ENCODE measurements around the gene EIF2AK3.

DNA sequence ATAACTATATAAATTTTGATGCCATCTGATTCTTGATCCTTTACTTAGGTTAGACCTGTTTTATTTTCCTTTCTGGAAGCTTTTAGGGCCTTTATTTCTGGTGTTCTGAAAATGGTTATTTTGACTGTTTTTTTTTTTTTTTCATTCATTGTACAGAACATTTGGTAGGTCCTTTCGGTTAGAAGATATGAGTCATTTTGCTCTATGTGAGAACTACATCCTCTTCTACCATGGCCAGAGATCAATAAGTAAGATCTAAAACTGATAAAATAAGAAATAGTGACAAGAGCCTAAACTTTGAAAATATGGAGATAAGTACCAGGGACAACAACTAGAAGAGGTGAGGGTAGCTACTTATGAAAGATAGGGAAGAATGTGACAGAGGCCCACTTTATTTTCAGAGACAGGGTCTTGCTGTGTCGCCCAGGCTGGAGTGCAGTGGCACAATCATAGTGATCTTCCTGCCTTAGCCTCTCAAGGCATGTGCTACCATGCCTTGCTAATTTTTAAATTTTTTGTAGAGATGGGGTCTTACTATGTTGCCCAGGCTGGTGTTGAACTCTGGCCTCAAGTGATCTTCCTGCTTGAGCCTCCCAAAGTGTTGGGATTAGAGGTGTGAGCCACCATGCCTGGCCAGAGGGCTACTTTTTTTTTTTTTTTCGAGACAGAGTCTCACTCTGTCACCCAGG is 66.5 kb downstream of the EIF2AK3 start:
- no peak for TF ChIP-seq CTCF (IDR thresholded peaks at IDR 0.05; ENCODE audit: insufficient read depth, low read depth, low read length)
- TF ChIP-seq EZH2 (IDR thresholded peaks at IDR 0.05; ENCODE audit: insufficient read depth, low read length) = no peak

Measured in astrocyte (in vitro differentiated cells and primary cell).